Skeletal muscle satellite cell (primary cell): ENCODE measurements around the gene HTR6.

Experiments
- H3K27me3 ChIP-seq: 2 replicates; pipeline ENCODE4 v1.7.0; 2013; ENCODE audit warnings: low read length; ENCODE audit not compliant: control insufficient read depth, insufficient read depth
- H3K36me3 ChIP-seq: 2 replicates; pipeline ENCODE4 v1.7.0; 2013; ENCODE audit warnings: mild to moderate bottlenecking, control low read depth, low read length; ENCODE audit not compliant: insufficient read depth
- H3K4me1 ChIP-seq: 2 replicates; pipeline ENCODE4 v1.7.0; 2013; ENCODE audit warnings: low read length; ENCODE audit not compliant: control insufficient read depth, insufficient read depth
- H3K4me2 ChIP-seq: 2 replicates; pipeline ENCODE4 v1.7.0; 2013; ENCODE audit warnings: mild to moderate bottlenecking, low read length
- H3K4me3 ChIP-seq: 2 replicates; pipeline ENCODE4 v1.7.0; 2013; ENCODE audit warnings: low read length
- H3K9ac ChIP-seq: 2 replicates; pipeline ENCODE4 v1.7.0; 2013; ENCODE audit warnings: mild to moderate bottlenecking, low read depth, low read length, moderate library complexity
- H3K9me3 ChIP-seq: replicated peaks from 2 replicates; pipeline ENCODE4 v1.7.0; 2013; ENCODE audit warnings: mild to moderate bottlenecking, control low read depth, low read length

The HTR6 gene

DNA sequence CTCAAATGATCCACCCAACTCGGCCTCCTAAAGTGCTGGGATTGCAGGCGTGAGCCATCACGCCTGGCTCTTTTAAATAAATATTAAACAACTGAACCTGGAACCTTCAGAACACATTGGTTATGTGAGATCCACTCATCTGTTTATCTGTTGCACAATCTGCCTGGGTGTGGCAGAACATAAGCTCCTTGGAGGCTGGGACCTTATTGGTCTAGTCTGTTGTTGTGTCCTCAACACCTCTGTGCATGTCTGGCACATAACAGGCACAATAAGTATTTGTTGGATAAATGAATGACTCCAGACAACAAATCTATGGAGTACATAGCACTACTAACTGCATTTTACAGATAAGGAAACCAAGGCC, 24.7 kb upstream of the HTR6 start:
- H3K4me1 ChIP-seq, result peaks cover 24% of the 10 kb centered on the region
- H3K4me2 ChIP-seq, result no peak overlapping the region

DNA sequence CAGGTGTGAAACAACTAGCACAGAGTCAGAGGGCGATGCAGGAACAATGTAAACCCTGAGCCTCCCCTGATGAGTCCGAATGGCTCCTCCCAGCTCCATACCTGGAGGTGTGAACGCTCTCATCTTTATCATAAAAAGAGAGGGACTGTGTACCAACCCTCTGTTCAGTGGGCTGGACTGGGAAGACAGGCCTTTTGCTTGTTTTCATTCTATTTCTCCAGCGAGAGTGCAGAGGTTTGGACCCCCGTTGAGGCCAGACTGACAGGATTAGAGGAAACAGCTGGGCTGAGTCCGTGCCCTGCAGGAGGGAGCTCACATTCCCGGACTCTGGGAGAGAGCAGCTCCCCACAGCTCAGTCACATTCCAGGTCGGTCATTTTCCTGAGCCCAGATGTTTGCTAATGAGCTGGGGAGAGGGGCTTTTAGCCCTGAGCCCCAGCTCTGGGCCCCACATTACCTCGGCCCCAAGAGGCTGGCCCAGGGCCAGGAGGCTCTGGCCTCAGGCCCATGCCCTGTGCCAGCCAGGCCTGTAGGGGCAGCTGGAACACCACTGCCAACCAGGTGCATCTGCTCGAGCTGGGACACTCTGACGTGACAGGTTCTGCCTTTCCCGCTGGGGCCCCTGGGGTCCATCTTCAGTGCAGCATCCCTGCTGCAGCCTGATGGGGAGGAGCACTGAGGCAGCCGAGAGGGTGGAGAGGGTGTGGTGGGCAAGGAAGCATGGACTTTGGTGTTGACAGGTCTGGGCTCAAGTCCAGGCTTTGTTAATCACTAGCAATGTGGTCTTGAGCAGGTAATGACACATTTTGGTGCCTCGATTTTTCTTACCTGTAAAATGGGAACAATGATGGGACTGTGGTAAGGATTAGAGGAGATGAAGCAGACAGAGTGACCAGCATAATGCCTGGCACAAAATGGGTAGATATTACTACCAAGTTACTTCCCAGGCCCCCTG, 24.0 kb upstream of the HTR6 start:
- no peaks in the 10 kb centered on the region for H3K9me3 ChIP-seq
- H3K27me3 ChIP-seq, result no peaks in the 10 kb centered on the region
- H3K4me3 ChIP-seq, result no peak overlapping the region
- no peaks in the 10 kb centered on the region for H3K36me3 ChIP-seq
- H3K4me2 ChIP-seq, result no peak overlapping the region
- no peak overlapping the region for H3K9ac ChIP-seq
- peaks cover 30% of the 10 kb centered on the region for H3K4me1 ChIP-seq

More for the DNA sequence above, 24.7 kb upstream of the HTR6 start:
- Histone ChIP-seq H3K9me3 (no peaks in the 10 kb centered on the region), H3K9ac (no peak overlapping the region), H3K36me3 (no peaks in the 10 kb centered on the region), H3K27me3 (no peaks in the 10 kb centered on the region), H3K4me3 (no peak overlapping the region)

DNA sequence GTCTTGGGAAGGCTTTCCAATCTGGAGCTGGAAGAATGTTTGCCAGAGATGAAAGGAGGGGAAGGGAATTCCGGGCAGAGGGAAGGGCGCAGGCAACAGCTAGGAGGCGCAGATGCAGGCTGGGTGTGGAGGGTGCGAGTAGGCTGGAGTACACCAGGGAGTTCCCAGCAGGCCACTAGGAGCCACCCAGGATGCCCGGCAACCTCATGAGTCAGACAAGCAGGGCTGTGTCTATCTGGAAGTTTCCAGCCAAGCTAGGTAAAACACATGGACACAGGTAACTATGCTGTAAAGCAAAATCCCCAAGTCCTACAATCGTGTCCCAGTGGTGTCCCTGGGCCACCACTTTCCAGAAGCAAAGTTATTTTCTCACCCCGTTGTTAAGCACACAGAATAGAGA, 21.6 kb upstream of the HTR6 start:
- Histone ChIP-seq H3K9me3 (no peaks in the 10 kb centered on the region), H3K4me1 (peaks cover 33% of the 10 kb centered on the region), H3K9ac (no peak overlapping the region), H3K36me3 (no peaks in the 10 kb centered on the region), H3K4me3 (peak overlapping the region; percentile 87), H3K4me2 (peak overlapping the region; percentile 95), H3K27me3 (no peaks in the 10 kb centered on the region)

DNA sequence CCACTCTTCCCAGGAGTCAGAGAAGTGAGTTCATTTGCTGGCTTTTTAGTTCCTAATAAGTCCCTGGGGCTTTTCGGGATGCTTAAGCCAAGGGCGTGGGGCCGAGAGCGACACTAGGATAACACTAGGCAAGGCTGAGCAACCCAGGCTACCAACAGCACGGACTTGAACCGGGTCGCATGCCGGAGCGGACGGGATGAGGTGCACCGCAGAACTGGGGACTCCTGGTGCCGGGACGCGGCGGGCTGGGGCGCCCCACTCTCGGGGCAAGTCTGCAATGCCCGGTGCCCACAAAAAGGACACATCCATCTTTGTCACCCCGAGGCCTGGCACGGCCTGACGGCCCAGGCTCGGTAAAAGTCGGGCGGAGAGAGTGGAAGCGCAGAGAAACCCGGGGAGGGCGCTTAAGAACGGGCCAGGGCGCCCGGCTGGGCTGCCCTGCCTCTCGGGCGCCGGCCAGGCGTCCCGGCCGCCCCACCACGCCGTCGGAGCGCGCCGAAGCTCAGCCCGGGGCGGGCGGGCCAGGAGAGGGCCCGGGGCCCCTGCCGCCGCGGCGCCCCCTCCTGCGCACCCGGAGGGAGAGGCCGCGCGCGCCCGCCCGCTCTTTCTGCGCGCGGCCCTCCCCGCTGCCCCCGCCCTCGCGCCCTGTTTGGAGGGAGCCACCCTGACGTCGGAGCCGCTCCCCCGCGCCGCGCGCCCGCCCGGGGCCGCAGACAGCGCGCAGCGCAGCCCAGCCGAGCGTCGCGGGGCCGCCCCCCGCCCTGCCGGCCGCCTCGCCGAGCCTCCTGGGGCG, 20.9 kb upstream of the HTR6 start, which contains the start of gene NBL1:
NBL1 (plus strand) TSS at position 710 of the 793 bp plus-strand sequence. CDS start 10,720 bp downstream, outside the sequence.
- Histone ChIP-seq H3K36me3 (no peaks in the 10 kb centered on the region), H3K27me3 (no peaks in the 10 kb centered on the region), H3K4me3 (peak within 1 kb of the TSS; percentile 87), H3K9me3 (no peaks in the 10 kb centered on the region), H3K9ac (peak within 1 kb of the TSS; percentile 82), H3K4me2 (peak within 1 kb of the TSS; percentile 95), H3K4me1 (peaks cover 37% of the 10 kb centered on the region)

DNA sequence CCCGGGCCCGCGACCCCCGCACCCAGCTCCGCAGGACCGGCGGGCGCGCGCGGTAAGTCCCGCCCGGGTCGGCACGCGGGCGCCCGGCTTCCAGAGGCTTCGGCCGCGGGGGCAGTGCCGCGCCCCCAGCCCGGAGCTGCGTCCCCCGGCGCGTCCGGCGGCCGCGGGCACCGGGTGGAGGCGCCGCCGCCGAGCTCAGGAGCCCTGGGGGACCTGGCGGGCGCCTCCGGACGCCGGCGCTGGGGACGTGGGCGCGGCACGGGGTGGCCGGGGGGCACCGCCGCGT, 20.3 kb upstream of the HTR6 start:
- peak overlapping the region; percentile 82 for H3K9ac ChIP-seq
- peaks cover 37% of the 10 kb centered on the region for H3K4me1 ChIP-seq
- peak overlapping the region; percentile 95 for H3K4me2 ChIP-seq

DNA sequence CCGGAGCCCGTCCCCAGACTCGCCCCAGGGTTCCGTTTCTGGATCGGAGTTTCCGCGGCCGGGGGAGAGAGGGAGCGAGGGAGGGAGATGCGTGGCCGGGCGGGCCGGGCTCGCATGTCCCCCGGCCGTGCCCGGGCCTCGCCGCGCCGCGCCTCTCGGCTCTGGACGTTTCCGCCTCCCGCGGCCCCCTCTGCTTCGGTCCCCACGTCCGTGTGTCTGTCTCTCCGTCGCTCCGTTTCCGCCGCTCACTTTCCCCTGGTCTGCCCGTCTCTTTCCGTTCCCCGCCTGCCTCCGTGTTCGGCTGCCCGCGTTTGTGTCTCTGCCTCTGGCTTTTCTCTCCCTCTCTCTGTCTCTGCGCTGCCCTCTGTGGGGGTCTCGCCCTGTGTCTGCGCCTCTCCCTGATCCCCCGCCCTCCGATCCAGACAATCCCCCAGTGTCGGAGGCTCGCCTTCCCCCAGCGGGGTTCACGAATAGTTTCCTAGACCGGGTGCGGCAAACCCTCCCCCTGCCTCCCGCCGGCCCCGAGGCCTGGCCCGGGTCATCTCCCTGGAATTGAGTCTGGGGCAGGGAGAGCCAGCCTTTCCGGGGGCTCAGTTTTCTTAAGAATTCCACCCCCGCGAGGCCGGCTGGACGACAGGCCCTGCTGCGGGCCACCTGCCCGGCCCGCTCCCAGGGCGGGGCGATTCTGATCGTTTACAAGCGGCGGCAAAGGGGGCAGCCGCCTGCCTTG, 19.8 kb upstream of the HTR6 start:
- H3K9me3 ChIP-seq, result no peaks in the 10 kb centered on the region
- peak overlapping the region; percentile 87 for H3K4me3 ChIP-seq
- H3K4me2 ChIP-seq, result peak overlapping the region; percentile 95
- no peaks in the 10 kb centered on the region for H3K27me3 ChIP-seq
- peak overlapping the region; percentile 82 for H3K9ac ChIP-seq
- H3K36me3 ChIP-seq, result no peaks in the 10 kb centered on the region
- H3K4me1 ChIP-seq, result peaks cover 35% of the 10 kb centered on the region

More for the DNA sequence above, 20.3 kb upstream of the HTR6 start:
- Histone ChIP-seq H3K36me3 (no peaks in the 10 kb centered on the region), H3K4me3 (peak overlapping the region; percentile 87), H3K27me3 (no peaks in the 10 kb centered on the region), H3K9me3 (no peaks in the 10 kb centered on the region)

DNA sequence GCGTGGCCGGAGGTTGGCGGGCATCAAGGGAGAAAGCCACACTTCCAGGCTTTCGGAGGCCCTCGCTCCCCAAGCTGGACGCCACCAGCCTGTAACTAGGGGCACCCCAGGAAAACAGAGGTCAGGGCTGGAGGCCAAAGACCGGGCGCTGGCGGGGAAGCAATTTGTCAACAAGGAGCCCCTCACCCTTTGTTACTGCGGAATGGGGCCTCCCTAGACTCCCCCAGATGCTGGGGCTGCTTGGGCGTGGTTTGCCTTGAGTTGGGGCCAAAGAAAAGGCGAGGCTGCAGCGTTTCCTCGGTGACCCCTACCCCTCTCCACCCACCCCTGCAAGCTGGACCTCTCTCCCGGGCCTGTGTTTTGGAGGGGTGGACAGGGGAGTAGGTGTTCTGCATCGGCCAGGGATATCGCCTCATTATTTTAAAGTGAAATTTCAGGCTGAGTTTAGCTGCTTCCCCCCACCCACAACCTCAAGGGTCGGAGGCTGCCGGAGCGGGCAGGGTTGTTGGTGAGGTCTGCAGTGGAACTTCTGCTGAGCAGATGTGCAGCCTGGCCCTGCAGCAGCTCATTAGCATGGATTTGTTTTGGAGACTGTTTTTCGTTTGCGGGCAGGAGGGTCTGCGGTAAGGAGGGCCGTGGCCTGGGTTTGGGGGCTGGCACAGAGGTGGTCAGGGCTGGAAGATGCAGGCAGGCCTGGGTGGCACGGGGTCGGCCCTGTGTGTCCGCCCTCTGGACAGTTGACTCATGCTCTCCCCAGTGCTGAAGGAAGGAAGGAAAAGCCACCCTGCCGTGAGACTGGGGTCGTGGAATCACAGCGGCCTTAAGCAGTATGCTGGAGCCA, 19.0 kb upstream of the HTR6 start:
- peak overlapping the region; percentile 87 for H3K4me3 ChIP-seq
- H3K36me3 ChIP-seq, result no peaks in the 10 kb centered on the region
- peak overlapping the region; percentile 82 for H3K9ac ChIP-seq
- H3K27me3 ChIP-seq, result no peaks in the 10 kb centered on the region
- H3K9me3 ChIP-seq, result no peaks in the 10 kb centered on the region
- peak overlapping the region; percentile 95 for H3K4me2 ChIP-seq
- peaks cover 27% of the 10 kb centered on the region for H3K4me1 ChIP-seq

DNA sequence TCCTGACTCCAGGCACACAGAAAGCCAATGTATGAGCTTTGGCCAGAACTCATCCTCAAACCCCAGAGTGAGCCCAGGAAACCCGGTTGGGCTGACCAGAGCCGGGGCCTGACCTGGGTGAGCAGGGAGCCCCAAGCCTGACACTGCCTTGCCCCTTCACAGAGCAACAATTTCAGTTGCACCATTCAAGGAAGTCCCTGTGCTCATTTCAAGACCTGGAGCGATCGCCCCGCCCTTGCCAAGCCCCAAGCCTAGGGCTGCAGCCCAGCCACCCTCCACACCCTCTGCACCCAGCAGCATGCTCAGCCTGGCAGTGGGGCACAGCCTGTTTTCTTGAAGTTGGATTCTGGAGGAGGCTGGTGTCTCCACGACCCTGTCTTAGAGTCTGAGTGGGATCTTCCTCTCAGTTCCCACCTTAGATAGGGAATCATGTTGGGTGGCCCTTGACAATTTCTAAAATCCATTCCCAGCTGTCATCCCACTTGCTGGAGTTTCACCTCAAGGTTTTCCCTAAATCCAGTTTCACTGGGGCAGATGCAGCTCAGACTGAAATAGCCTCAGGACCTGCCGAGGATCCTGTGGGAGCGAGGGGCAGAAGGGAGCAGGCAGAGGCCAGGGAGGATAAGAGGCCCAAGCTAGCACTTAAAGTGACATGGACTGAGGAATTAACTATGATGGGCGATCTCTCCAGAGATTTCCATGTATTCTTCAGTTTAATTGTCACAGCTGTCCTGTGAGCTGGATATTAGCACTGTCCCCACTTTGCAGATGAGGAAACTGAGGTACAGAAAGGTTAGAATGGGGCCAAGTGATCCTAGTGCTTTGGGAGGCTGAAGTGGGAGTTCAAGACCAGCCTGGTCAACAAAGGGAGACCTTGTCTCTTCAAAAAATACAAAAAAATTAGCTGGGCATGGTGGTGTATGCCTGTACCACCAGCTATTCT, 18.0 kb upstream of the HTR6 start:
- no peaks in the 10 kb centered on the region for H3K27me3 ChIP-seq
- H3K4me2 ChIP-seq, result peak overlapping the region; percentile 95
- no peak overlapping the region for H3K4me3 ChIP-seq
- no peaks in the 10 kb centered on the region for H3K9me3 ChIP-seq
- peaks cover 32% of the 10 kb centered on the region for H3K4me1 ChIP-seq
- no peak overlapping the region for H3K9ac ChIP-seq
- H3K36me3 ChIP-seq, result no peaks in the 10 kb centered on the region

DNA sequence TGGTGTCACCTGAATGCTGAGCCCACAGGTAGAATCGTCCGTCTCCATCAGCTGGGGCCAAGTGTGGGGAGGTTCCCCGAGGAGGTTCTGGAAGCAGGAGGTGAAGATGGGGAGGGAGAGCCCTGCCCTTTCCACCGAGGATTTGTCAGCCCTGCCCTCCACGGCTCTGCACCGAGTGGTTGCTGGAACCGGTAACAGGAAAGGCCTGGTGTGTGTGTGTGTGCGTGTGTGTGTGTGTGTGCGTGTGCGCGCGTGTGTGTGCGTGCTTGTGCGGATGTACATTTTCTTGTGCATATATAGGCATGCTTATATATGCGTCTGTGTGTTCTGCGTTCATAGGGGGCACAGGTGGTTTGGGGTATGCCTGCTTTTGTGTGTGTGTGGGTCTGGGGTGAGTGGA, 17.0 kb upstream of the HTR6 start:
- Histone ChIP-seq H3K9ac (no peak overlapping the region), H3K4me1 (peaks cover 40% of the 10 kb centered on the region), H3K4me2 (no peak overlapping the region), H3K36me3 (no peaks in the 10 kb centered on the region), H3K4me3 (no peak overlapping the region), H3K9me3 (no peaks in the 10 kb centered on the region), H3K27me3 (no peaks in the 10 kb centered on the region)

DNA sequence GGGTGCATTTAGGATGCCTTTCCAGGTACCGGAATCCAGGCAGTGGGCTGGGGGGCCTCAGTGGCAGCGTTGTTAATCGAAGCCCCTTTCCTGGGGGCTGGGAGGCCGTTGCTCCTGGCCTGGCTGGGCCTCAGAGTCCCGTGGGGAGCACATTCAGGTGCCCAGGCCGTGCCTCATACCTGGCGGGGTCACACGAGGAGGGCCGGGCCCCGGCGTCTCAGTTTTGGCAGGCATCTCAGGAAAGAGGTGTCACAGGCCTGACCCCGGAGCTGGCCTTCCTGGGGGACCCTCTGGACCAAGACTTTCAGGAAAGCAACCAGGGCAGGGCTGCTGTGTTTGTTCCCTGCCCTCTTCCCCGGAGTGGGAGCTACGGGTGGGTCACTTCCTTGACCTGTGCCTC, 16.4 kb upstream of the HTR6 start:
- Histone ChIP-seq H3K9me3 (no peaks in the 10 kb centered on the region), H3K4me2 (no peak overlapping the region), H3K4me3 (no peak overlapping the region), H3K27me3 (no peaks in the 10 kb centered on the region), H3K9ac (no peak overlapping the region), H3K36me3 (no peaks in the 10 kb centered on the region), H3K4me1 (peaks cover 37% of the 10 kb centered on the region)
